AG04449 (cell line): ENCODE results near the gene CTDSP2.

Experiments
- CTCF ChIA-PET: fragments of 350-600 bp; formaldehyde crosslinking; extraction: SDS; loops from one replicate; lab custom pipeline; 2021; ENCODE audit warnings: antibody characterized with exemption; lab: Yijun Ruan, JAX
- POLR2A ChIA-PET: fragments of 400-600, 350-600 bp; formaldehyde crosslinking; extraction: SDS; loops from one replicate; lab custom pipeline; 2020; ENCODE audit warnings: antibody characterized with exemption, inconsistent platforms; lab: Yijun Ruan, JAX
- DNase-seq: peaks from one replicate; pipeline ENCODE4 v3.0.0-alpha.2; 2010; ENCODE audit warnings: low read depth, low spot score
- H3K4me3 ChIP-seq: 2 replicates; pipeline ENCODE4 v1.5.1; 2011; ENCODE audit warnings: low read depth, mild to moderate bottlenecking, control low read depth, low read length
- TF ChIP-seq, protein P1 (sequence below): IDR thresholded peaks from one replicate; pipeline ENCODE4 v1.5.1; 2011; ENCODE audit warnings: mild to moderate bottlenecking, moderate library complexity, low read length, control low read depth, inconsistent platforms; ENCODE audit not compliant: insufficient read depth; ENCODE audit errors: missing control alignments

CTDSP2 gene

GRCh38 chr12:57875753-57876547, 29.4 kb upstream of the CTDSP2 start:
- TF ChIP-seq, protein P1, sequence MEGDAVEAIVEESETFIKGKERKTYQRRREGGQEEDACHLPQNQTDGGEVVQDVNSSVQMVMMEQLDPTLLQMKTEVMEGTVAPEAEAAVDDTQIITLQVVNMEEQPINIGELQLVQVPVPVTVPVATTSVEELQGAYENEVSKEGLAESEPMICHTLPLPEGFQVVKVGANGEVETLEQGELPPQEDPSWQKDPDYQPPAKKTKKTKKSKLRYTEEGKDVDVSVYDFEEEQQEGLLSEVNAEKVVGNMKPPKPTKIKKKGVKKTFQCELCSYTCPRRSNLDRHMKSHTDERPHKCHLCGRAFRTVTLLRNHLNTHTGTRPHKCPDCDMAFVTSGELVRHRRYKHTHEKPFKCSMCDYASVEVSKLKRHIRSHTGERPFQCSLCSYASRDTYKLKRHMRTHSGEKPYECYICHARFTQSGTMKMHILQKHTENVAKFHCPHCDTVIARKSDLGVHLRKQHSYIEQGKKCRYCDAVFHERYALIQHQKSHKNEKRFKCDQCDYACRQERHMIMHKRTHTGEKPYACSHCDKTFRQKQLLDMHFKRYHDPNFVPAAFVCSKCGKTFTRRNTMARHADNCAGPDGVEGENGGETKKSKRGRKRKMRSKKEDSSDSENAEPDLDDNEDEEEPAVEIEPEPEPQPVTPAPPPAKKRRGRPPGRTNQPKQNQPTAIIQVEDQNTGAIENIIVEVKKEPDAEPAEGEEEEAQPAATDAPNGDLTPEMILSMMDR: no peak
- POLR2A ChIA-PET: no interaction called here
- CTCF ChIA-PET: interaction anchor here (0.9 to 2.9 kb wide), 3 partner anchors 8 to 20 kb away, joined by 3 to 14 read pairs (median 3); no protein-coding TSS in a partner anchor
- DNase-seq: no peak
- H3K4me3 ChIP-seq: no peak overlapping the region

DNA sequence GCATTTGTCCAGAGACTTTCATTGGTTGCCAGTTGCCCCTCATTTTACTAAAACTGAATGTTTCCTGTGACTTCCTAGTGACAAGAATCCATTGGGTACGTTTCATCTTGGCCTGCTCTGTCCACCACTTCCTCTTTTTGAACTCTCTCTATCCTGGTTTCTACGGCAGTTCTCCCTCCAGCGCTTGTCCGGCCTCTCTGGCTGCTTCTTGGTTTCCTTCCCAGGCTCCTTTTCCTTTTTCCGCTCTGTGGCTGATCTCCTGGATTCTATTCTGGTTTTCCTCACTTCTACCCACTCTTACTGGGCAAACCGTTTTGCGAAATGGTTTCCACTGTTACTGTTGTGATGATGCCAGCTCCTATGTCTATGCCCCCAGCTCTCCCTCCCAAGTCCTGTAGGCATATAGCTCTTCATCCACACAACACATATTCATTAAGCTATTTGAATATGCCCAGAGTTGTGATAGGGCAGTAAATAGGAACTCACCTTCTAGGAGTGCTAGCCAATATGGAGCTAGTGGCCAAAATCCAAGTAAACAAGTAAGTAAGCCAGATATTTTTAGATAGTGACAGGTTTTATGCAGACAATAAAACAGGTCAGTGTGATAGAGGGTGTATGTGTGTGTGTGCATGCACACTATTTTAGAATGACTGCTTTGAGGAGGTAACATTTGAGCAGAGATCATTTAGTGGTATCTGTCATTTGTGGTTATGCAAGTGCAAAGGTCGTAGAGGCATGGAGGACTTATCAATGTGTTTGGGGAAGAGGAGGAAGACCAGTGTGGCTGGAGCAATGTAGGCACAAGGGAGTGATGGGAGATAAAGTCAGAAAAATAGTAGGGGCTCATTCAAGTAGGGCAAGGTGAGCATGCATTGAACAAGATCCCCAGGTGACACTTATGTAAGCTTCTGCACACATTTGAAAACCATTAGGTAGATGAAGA, 27.9 kb upstream of the CTDSP2 start:
- TF ChIP-seq, protein P1: no peak
- ChIA-PET CTCF (interaction anchor here (0.8 to 1.5 kb wide), 5 partner anchors 10 to 33 kb away, joined by 3 to 6 read pairs (median 3); no protein-coding TSS in a partner anchor), POLR2A (no interaction called here)
- no peak for DNase-seq
- no peak overlapping the region for H3K4me3 ChIP-seq

GRCh38 chr12:57872362-57872761, 25.8 kb upstream of the CTDSP2 start:
- H3K4me3 ChIP-seq: no peak overlapping the region
- ChIA-PET CTCF (interaction anchor here (0.6 to 1.2 kb wide), 3 partner anchors 10 to 30 kb away, joined by 3 read pairs; no protein-coding TSS in a partner anchor), POLR2A (no interaction called here)
- no peak for DNase-seq
- TF ChIP-seq, protein P1: no peak

GRCh38 chr12:57869927-57870318, 23.4 kb upstream of the CTDSP2 start:
- TF ChIP-seq, protein P1: no peak
- H3K4me3 ChIP-seq: no peak overlapping the region
- POLR2A ChIA-PET: no interaction called here
- CTCF ChIA-PET: interaction anchor here (0.9 to 1.2 kb wide), 3 partner anchors 18 to 26 kb away, joined by 3 to 6 read pairs (median 4); no protein-coding TSS in a partner anchor
- no peak for DNase-seq

DNA sequence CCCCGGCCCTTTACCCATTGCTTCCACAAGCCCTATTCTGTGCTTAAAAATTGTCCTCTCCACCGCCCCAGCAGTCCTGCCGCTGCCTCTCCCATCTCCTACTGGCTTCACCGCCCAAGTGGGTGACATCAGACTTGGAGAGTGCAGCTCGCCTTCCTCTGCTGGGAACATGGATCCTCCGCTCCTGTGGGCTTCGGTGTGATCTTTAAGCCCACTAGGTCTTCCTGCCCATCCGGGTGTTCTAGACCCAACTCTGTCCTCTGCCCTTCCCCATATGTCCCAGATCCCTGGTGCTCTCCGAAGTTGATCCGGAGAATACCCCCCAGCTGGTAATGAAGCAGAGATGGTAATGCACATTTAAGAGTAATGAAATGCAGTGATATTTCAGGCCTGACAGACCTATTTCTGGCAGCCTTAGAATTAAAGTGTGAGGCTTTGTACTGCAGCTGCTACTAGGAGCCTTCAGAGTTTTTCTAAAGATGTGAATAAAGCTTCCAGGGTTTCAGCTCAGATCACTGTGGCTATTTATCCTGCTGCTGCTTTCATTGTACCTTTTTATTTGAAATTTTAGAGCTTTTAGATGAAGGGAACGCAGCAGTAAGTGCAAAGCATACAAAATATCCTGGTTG, 22.9 kb upstream of the CTDSP2 start:
- ChIA-PET CTCF (interaction anchor here (0.9 to 2.2 kb wide), 7 partner anchors 8 to 110 kb away, joined by 3 to 14 read pairs (median 3); no protein-coding TSS in a partner anchor), POLR2A (no interaction called here)
- DNase-seq: no peak
- TF ChIP-seq, protein P1: no peak
- H3K4me3 ChIP-seq: no peak overlapping the region
